HG02610 (cell line): ENCODE measurements around the gene NAPA.

ENCODE experiments used
- ATAC-seq: cut with Tn5 transposase; IDR thresholded peaks from one replicate; pipeline ENCODE4 v1.9.1; 2021; ENCODE audit warnings: mild to moderate bottlenecking, moderate library complexity; ENCODE audit not compliant: unreplicated experiment

Gene NAPA

GRCh38 chr19:47464675-47465419 lies 50.0 kb downstream of the NAPA start:
- no peak for ATAC-seq

DNA sequence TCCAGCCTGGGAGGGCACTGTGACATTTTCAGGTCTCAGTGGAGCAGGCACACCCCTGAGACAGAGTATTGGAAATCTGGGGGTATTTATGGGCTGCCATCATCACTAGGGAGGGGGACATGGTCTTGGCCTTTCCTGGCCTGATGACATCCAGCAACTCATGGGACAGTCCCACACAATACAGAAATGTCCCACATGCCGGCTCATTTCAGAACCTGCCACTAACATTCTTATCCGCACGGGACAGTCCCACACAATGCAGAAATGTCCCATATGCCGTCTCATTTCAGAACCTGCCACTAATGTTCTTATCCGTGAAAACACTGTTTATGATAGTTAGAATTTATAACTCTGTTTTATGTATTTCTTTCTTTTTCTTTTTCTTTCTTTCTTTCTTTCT lies 53.0 kb downstream of the NAPA start:
- no peak for ATAC-seq

- ATAC-seq: no peak
Observed at GRCh38 chr19:47459477-47459876, 55.4 kb downstream of the NAPA start.

DNA sequence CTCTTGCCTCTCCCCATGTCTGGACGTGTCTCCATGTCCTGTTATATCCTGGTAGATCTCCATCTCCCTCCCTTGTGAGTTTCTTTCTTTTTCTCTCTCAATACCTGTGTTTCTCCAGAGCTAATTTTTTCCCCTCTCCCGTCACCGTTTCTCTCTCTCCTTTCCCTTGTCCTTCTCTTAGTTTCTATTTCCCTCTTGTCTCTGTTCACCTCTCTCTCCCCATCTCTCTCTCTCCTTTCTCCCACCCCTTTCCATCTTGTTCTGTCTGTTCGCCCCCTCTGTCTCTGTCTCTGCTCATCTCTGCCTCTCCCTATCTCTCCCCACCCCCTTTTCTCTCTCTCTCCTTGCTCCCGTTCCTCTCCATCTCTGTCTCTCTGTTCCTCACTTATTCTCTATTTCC lies 56.2 kb downstream of the NAPA start:
- ATAC-seq: no peak

DNA sequence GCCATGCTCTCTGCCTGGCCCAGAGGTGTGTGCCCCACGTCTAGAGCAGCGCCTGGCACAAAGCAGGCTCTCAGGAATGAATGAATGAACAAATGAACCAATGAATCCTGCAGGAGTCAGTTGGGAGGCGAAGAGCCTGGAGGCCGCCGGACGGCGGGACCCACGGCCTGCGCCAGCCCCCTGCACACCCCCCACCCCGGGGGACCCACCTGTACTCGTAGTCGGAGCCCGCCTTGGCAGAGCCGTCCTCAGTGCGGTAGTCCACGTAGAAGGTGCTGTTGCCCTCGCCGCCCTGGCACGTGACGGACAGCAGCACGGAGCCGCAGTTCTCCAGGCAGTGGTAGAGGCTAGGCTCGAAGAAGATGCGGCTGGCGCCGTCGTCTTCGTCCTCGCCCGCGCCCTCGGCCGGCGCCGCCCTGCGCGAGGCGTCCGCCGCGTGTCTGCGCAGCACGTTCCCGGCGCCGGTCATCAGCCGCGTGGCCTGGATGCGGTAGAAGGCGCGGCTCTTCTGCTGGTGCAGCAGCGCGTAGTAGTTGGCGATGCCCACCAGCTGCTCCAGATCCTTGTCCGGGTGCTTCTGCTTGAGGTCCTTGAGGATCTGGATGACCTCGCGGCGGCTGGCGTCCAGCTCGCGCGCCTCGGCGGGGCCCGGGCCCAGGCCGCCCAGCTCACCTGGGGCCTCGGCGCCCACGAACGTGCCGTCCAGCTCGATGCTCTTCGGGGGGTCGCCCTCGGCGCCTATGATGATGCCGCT lies 58.0 kb downstream of the NAPA start:
- no peak for ATAC-seq

- ATAC-seq: no peak
Observed at GRCh38 chr19:47450478-47450877, 64.4 kb downstream of the NAPA start.

DNA sequence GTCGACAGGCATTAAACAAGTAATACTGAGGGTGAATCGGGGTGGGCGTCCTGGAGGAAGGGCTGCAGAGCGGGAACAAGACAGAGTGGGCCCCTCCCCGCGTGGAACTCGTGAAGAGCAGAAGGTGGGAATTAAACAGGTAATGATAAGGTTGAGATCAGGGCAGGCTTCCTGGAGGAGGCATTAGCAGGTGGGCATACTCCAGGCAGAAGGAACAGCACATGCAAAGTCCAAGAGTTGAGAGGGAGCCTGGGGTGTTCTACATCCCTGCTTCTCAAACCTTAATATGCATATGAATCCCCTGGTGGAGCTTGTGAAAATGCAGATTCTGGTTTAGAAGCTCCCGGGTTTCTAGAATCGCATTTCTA lies 66.5 kb downstream of the NAPA start:
- ATAC-seq: no peak

DNA sequence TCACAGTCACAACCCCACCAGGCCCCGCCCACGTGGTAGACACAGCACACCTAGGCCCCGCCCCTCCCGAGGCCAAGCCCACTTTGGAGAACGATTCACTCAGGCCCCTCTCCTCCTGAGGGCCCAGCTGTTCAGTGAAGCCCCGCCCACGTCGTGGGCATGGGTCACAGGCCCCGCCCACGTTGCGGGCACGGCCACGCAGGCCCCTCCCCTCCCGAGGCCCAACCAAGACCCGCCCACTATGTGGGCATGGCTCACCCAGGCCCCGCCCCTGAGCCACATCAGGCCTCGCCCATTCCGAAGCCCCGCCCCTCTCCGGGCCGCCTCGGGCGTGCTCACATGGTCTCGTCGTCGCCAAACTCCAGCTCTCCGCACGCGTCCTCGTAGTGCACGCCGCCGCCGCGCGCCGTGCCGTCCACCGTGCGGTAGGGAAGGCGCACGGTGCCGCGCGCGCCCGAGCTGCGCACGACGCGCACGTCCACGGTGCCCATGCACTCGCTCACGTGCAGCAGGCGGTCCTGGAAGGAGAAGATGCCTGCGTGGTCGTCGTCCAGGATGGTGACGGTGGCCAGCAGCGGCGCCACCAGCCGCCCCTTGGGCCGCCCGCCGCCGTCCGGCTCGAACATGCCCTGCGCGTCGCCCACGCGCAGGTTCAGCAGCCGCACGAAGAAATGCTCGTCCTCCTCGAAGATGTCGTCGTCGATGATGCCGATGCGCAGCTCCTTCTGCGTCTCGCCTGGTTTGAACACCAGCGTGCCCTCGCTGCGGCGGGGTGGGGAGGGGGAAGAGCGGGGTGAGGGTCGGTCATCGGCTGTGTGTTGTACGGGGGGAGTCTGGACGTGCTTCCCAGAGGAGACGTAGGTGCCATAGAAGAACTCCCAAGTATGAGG lies 67.1 kb downstream of the NAPA start:
- no peak for ATAC-seq

DNA sequence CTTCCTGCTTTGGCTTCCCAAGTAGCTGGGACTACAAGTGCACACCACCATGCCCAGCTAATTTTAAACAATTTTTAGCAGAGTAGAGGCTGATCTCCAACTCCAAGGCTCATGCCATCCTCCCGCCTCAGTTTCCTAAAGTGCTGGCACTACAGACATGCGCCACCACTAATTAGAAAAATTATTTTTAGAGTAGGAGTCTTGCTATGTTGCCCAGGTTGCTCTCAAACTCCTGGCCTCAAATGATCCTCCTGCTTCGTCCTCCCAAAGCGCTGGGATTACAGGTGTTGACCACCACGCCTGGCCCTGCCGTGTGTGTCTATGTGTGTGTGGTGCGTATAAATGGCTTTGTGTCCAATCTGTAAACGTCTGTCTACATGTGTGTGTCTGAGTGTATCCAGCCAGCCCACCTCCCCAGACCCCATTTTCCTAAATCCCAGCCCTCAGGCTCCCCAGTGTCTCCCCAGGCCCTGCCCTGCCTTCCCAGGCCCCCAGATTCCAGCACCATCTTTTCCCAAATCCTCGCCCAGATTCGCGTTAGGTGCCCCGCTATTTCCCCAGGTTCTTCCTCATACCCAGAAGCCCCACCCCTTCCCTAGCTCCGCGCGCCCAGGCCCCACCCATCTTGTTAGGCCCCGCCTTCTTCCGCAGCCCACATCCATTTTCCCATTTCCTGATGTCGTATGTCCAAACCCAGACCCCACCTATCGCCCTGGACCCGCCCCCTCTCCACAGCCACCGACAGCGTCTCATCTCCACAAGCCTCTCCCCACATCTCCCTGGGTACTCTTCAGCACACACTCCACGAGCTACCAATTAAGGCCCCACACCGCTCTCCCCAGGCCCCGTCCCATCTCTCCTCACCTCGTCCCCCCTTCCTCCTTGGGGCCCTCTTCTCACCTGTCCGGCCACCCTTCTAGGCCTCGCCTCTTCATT lies 68.1 kb downstream of the NAPA start:
- no peak for ATAC-seq

GRCh38 chr19:47445937-47446402 lies 68.9 kb downstream of the NAPA start:
- ATAC-seq: no peak

DNA sequence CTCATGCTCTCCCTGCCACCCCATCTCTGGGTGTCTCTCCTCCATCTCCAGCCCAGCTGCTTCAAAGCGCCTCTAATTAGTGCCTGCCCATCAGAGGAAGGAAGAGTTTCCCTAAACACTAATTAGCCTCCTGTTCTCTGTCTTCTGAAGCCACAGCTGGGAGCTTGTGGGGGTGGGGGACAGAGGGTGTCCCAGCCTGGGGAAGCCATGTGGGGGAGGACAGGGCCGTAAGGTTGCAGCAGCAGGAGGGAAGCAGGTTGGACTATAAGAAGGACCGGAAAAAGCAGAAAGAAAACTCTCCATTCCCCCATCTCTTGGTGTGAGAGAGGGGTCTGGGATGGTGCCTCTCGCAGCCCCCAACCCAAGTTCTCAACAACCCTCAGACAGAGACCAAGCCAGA lies 69.3 kb downstream of the NAPA start:
- ATAC-seq: no peak

DNA sequence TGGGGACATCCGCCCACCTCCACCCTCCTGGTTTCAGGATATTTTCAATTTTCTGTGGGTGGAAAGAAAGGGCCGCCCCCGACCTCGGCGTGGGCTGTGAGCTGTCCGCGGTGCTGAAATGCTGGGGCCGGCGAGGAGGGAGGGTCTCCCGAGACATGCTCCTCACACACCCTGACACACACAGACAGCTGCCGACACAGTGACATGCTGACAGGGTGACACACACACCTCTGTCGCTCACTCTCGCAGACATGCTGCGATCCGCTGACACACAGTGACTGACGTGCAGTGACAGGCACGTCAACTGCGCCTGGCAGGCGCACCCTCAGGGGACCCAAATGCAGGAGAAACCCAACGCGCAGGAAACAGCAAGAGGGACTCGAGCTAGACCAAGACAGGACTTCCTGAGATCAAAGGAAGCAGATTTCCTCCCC lies 70.5 kb downstream of the NAPA start:
- ATAC-seq: no peak

GRCh38 chr19:47443331-47443730 lies 71.5 kb downstream of the NAPA start:
- ATAC-seq: no peak

DNA sequence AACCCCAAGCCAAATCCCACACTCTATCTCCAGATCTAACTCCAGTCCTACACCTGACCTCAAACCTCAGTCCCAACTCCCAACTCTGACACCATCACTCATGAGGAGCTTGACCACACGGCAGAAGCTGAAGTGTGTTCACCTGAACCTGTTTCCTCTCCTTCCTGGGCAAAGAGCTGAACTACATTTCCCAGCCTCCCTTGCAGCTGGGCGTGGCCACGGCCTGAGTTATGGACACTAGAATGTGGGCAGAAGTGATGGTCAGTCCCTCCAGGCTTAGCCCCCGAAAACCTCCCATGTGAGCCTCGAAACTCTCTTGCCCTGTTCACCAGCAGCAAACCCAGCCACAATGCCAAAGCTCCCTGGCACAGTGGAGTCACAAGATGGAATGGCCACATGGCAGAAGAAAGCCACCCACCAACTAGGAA lies 76.1 kb downstream of the NAPA start:
- no peak for ATAC-seq
